HG02623 (cell line): Measurements from ENCODE around the gene IGSF22.

Experiments used
- ATAC-seq: cut with Tn5 transposase; IDR thresholded peaks from one replicate; pipeline ENCODE4 v1.9.1; 2021; ENCODE audit warnings: moderate library complexity; ENCODE audit not compliant: unreplicated experiment

Gene IGSF22

DNA sequence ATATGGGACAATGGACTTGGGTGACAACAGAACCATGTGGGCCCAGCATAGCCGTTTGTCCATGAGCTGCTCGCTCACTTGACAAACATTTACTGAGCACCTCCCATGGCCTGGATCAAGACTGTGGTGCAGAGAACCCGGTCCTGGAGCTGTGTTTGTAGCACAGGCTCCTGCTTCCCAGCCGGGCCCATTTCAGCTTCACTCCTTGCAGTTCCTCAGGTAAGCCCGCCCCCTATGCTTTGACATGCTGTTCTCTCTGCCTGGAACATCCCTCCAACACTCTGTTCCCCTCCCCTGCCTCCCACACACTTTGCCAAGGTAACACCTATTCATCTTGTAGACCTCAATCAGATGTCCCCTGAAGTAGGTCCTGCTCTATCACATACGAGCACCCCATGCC, 19.3 kb upstream of the IGSF22 start:
- no peak for ATAC-seq

DNA sequence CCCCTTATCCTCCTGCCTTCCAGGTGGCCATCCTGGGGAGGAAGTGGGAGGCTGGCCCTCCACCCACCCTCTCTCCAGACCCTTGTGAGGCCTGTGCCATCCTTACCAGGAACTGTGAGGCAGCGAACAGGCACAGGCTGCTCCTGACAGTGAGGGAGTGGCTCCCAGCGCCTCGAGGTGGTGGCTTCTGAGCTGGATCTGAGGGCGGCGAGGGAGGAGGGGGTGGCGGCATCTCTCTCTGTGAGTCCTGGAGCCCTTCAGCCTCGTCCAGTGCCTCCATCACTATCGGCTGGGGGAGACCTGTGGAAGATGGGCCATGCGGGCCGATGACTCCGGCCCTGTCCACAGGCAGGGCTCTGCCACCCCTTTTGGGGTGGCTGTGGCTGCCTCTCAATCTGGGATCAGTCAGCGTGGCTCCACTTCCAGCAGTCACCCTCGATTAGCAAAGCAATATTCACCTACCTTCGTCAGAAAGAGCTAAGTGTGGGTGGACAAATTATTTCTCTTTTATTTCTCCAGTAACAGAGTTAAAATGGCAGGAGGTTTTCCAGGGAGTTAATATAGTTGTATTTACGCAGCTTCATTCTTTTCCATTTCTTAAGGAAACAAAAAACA, 18.0 kb upstream of the IGSF22 start:
- no peak for ATAC-seq

DNA sequence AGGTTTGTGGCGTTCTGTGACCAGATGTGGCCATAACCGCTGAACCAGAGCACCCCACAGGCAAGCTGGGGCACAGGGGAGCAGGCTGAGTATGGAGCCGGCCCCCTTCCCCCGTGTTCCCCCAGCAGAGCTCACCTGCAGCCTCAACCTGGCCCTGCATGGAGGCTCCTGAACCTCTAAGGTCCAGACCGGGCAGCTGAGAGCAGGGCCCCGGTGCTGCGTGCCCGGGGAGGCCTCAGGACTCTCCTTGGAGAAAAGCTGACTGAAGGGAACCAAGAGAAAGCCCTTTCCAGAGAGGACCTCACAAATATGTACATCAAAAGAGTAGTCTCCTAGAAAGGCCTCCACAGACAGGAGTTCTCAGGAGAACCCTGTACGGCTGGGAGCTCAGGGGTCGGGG, 17.4 kb upstream of the IGSF22 start:
- ATAC-seq = no peak

DNA sequence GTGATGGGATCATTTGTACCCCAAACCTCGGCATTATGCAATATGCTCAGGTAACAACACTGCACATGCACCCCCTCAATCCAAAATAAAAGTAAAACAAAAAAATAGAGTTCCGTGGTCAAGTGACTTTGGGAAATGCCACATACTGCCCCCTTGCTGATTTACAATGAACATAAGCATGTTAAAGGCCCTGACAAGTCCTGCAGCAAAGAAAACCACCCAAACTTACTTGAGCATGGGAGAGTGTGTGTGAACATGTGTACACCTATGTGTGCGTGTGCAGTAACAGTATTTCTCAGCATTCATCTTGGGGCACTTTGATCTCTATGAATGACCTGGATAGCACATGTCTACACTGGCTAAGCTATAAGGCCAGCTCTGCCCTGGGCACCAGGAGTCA, 15.8 kb upstream of the IGSF22 start:
- no peak for ATAC-seq

DNA sequence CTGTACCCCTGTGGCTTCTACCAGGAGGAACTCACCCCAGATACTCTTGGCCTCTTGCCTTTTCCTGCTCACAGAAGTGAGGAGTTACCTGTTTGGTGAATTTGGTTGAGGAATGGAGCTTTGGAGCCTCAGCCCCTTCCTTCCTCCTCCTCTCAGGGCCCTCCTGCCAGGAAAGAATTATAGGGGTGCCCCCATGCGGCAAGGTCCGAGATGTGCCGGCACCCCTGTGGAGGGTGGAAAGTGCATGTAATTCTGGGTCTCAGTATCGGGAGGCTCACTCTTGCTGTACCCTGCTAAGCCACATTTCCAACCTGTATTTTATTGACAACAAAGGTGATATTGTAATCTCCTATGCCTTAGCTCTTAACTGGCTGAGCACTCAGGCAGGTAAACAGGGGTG, 13.7 kb upstream of the IGSF22 start:
- ATAC-seq = no peak

DNA sequence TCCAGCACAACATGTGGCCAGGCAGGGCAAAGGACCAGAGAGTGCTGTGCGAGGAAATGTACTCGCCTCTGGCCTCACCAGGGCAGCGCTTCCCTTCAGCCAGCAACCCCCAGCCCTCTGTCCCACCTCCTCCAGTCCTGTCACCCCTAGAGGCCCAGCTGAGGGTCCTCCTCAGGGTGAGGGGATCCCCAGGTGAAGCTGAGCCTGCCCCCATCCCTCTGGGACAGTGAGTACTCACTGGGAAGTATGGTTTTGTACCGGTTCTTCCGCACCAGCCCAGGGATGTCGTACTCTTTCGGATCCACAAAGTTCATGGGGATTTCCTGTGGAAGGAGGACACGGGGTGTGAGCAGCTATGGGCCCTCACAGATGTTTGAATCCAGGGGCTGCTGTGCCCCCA, 11.7 kb upstream of the IGSF22 start:
- no peak for ATAC-seq

DNA sequence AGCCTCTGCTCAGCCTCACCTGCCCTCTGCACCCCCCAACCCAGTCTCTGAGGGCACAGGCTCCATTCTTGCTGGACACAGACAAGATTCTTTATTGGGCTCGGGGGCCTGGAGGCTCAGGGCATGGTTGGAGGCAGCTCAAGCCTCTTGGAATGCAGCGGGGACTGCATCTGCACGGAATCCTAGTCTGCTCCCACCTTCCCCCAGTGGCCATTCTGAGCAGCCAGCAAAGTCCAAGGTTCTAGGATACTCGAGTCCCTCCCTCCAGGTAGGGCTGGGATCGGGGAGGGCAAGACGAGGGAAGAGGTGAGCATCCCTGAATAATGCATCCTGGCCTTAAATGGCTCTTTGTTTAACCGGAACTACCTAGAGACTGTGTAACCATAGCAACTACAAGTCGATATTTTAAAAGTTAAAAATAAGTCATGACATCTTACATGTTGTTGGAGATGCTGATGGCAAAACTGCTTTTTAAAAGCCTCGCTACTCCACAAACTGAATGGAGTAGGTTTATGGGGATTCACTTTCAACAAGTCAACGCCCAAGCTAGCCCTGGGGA, 10.7 kb upstream of the IGSF22 start:
- no peak for ATAC-seq

DNA sequence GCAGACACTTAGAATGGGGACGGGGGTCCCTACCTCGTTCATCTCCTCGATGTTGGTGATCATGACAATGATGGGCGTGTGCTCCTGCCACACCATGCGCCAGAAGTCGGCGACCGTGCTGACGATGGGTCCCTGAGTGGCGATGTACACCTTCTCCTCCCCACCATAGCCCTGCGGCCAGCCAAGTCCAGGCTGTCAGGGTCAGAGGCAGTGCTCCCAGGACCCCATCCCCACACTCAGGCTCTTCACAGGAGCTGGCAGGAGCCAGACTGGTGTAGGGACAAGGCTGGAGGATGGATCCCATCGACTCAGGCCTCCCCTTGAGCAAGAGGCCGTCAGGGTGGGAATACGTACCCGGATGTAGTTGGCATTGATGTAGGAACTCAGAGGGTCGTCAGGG, 7.2 kb upstream of the IGSF22 start:
- ATAC-seq = no peak

DNA sequence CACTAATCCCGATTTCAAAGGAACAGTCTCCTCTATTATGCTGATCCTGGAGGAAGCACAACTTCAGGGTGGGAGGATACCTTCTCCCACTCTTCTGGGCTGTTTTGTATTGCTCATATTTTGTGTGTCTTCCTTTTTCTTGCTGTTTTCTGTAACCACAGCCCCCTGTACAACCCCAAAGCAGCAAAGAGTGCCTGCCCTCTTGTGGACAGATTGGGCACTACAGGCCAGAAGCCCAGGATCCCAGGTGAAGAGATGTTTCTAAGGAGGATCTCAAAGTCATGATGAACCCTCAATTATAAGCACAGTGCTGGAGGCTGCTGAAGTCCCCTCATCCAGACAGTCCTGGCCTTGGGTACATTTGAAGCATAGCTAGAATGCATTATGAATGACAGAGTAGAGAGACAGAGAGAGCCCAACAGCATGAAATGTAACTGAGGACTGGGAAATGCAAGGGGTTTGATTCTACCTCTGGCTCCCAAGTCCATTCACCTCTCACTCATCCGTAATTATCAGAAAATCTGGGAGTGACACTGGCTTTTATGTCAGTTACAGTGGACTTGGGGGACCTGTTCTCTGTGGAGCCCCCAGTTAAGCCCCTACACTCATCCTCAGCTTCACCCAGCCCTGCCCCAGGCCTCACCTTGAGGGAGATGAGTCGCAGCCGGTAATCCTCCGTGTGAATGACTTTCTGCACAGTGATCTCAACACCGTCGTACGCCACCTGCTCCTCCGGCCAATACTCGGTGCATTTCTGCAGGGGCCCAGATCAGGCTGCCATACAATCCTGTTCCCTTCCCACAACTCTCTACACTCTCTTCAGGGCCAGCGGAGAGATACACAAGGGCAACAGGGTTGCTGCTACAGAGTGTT, 6.2 kb upstream of the IGSF22 start:
- ATAC-seq = no peak

DNA sequence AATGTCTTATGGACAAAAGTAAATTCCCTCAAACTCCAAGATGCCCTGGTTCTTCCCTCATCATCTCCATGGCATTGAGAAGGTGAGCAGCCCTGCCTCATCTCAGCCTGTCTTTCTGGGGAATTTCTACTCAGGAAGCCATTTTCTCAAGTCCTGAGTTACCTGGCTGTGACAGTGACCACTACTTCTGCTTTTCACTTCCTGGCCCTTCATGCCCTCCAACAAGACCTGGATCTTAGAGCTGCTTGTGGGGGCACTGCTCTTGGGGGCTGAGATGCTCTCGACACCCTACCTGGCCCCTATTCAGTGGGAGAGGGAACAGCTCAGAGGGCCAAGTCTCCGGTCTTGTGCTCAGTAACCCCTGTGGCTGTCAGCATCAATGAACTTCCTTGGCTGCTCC, 5.5 kb upstream of the IGSF22 start:
- ATAC-seq = no peak

DNA sequence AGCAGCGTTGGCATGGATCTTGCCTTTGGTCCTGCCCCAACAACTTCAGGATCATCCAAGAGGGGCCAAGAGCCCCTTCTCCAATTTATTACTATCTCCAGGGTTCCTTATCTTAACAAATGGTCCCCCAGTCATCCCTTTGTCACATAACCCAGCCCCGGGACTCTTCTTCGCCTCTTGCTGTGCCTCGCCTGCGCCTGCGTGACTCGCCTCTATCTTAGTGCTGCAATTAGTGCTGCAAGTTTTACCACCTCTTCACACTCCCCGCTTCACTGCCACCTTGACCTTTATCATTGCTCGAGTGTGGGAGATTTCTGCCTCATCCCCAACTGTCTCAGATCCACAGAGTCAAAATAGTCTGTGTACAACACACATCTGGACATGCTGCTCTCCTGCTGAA, 4.0 kb upstream of the IGSF22 start:
- ATAC-seq = no peak

DNA sequence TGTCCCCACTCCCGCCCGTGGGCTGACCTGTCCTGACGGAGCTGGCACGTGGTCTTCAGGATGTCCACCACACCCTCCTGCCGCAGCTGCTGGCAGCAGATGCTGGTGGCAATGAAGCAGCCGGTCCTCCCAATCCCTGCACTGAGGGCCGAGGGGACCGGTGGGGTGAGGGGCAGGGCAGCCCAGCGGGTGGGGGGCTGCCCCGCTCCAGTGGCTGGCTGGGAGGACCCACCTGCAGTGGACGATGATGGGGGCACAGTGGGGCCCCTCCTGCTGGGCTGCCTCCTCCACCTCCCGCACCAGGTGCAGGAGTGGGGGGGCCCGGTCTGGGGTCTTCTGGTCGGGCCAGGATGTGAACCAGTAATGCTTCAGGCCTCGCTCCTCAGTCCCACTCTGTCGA, 3.4 kb upstream of the IGSF22 start:
- ATAC-seq = no peak

DNA sequence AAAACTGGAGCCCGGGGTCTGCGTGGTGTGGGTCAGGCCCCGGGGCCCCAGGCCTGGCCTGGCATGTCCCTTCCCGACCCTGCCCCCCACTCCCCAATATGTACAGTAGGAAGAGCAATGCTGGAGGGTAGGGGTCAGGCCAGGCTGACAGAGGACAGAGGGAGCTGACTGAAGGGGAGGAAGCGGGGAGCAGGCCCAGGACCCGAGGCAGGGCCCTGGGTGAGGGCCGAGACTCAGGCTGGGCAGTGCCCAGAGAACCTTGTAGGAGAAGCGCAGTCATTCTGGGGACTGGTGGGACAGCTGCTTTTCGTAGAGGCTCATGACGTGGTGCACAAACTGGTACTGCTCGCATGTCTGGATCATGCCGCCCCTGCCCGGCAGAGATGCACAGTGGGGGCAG, 2.7 kb upstream of the IGSF22 start:
- no peak for ATAC-seq

DNA sequence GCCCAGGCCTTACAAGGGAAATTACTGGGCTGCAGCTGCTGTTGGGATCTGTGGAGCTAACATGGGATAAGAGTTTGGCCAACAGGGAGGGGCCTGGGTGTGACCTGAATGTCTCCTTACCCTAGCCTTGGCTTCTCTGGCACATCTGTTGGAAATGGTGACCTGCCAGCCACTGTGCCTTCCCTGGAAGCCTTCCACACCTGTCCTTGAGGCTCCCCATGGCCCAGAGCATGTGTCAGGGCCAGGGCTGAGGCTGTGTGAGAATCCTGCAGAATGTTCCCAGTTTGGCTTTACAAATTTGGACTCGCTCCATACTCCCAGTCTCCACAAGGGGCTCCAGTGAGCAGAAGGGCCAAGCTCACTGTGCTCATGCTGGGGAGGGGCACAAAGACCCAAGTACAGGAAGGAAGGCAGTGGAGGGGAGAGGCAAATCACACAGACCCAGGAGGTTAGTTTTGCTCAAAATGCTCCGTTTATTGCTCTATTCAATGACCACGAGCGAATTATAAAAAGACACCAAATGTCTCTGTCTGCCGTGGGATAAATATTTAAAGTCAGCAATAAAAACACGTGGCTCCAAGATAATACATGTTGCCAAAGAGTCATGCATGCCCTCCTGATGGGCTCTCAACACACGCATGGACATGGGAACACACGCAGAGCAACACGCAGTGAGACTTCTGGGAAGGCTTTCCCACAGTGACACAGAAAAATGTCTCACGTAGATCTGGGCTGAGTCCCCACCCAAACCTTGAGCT, 1.7 kb upstream of the IGSF22 start:
- no peak for ATAC-seq

DNA sequence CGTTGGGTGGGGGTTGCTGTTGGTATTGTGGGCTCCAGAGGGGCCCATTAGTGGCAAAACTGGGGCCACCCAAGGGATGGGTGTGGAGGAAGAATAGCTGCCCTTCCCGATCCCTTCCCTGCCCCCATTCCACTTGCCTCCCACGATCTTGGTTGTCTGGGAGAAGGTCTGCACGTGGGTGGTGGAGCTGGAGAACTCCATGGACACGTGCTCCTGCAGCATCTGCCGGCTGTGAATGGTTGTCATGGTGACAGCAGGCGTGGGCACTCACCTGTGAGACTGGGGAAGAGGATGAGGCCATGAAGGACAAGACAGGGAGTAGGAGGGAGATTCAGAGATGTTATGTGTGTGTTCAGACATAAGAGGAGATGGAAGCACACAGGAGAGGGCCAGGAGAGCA, 2.0 kb downstream of the IGSF22 start:
- no peak for ATAC-seq

DNA sequence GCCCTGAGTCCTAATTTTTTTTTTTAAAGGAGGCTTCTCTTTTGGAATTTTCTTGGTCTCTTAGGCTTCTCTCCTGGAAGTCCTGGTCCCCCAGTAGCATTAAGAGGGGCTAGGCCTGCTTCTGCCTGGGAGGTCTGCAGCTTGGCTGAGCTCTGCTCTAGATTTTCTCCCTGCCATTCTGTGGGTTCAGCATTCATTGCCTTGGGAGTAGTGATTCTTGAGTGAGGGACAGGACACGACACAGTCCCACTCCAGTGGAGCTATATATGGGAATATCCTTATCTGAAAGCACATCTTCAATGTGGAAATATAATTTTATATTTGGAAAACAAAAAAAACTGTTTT, 3.7 kb downstream of the IGSF22 start:
- ATAC-seq = peak; percentile 5

DNA sequence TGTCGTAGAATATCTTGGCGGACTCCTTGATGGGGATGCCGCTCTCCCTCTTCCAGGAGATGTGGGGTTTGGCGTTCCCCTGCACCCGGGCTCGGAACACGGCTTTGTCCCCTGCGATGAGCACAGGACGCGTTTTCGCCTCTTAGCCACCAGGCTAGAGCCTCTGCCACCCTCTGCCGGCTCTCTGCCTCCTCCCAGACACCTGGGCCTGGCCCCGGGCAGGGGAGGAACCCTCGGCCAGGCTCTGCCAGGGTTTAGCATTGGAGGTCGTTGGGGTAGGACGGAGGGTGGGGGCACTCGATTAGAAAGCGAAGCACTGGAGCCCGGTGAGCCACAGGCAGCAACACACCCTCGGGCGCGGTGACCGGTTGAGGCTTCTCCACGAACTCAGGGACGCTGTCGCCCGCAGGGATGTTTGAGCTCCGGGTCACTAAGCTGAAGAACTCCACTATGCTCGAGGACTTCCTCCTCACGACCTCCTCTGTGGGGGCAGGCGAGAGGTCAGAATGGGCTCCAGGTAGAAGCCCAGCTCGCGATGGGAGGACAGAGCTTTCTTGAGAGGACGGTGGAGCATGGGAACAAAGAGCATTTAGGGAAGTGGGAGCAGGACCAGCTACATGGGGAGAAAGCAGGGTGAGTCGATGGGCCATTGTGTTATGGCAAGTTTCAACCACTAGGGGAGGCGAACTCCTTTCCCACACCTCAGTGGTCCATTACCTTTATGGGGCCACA, 4.3 kb downstream of the IGSF22 start:
- peak; percentile 40 for ATAC-seq

DNA sequence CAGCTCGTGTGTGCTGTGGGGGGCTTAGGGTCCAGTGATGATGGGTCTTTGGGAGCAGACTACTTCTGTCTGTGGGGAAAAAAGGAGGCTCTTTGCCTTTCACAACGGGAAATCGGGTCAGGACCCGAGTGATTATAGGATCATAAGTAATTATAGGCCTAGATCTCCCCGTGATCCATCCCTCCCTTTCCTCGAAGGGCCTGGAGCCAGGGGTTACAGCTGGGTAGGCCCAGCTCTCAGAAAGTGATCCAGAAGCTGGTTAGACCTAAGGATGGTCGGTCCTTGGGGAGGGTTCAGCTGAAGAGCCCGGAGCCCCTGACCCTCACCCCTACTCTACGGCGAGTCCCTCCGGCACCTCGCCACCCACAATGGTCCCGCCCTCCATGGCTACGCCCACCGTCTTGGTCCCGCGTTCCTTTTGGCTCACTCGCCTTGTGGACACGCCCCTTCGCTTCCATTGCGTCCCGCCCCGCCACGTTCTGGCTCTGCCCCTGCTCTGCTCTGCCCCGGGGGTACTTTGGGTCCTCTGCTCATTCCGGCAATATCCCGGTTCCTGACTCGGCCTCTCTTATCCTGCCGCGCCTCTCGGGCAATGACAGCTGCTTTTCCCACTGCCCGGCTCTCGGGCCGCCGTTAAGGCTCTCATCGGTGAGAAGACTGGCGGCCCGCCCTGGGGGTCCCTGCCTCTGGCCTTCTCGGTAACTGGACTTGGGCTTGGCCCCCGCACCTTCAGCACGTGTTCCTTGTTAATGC, 5.0 kb downstream of the IGSF22 start:
- peak; percentile 74 for ATAC-seq

DNA sequence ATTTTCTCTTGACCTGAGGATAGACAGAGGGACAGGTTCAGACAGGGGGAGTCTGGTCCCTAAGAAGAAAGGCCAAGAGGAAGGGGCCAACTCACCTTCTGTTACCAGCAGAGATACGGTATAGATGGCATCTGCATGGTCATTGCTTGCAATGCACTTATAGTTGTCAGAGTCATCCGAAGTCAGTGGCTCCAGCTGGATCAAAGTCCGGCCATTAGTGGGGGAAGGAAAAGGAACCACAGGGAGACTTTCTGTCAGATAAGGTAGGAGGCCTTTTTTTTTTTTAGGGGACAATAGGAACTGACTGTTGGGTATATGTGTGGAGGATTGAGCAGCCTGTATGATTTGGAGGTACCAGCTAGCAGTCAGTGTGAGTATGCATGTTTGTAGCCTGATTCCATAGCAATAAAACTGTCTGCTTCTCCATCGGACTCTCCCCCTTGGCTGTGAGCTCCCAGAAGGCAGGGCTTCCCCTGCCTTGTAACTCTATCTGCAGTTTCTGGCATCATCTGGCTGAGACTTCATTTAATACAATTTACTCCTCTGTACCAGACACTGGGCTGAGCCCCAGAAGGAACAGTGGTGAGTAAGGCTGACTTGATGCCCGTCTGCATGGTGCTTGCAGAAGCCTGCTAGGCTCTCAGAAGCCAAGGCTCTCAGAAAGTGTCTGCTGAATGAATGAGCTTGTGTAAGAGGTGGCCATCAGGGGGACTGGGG, 5.7 kb downstream of the IGSF22 start:
- ATAC-seq = no peak

DNA sequence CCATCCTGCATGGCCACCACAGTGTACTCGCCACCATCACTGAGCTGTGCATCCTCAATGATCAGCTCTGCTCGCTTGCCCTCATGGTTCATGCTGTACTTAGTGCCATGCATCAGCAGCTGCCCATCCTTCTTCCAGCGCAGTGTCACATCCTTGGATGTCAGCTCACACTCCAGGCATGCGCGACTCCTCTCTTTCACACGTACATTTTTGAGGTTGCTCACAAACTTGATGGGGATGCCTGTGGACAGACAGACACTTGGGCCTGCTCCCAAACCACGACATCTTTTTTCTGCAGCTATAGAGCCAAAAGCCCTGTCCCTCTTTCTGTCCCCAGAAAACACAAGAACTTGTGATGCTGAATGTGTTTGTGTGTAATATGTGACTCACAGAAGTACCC, 10.5 kb downstream of the IGSF22 start:
- no peak for ATAC-seq
